HepG2 (cell line): ENCODE results near the gene HSPB6. TPM values are rescaled to one million over a fixed set of nuclear protein-coding genes. Genes with fewer than 3 reads are reported as not detected.

Experiments used
- ATAC-seq: fragments of 200-7000 bp; cut with Tn5 transposase; 3 replicates; pipeline ENCODE4 v1.9.1; 2020; ENCODE audit warnings: mild to moderate bottlenecking, moderate library complexity
- BruUV-seq: library from RNA; stranded (reverse); fragments of 400-500 nt; replicated peaks from 2 replicates; lab custom pipeline; 2021; lab: Mats Ljungman, UMichigan
- CTCF ChIA-PET: fragments of 300-600 bp; formaldehyde crosslinking; extraction: SDS; loops from one replicate; lab custom pipeline; 2021; ENCODE audit warnings: low total read pairs, inconsistent platforms, low intra/inter-chr PET ratio; lab: Yijun Ruan, JAX
- POLR2A ChIA-PET: fragments of 350-600 bp; sonication (Branson Sonifier 250); formaldehyde crosslinking; loops from one replicate; lab custom pipeline; 2020; ENCODE audit warnings: antibody characterized with exemption, inconsistent platforms; lab: Yijun Ruan, JAX
- DNase-seq: peaks from one replicate; pipeline ENCODE4 v3.0.0-alpha.2; 2015; ENCODE audit warnings: low spot score
- FAIRE-seq: peaks from 3 replicates; lab custom pipeline; 2011; peaks lifted over from hg19 to GRCh38; lab: Jason Lieb, UNC
- H2AFZ ChIP-seq: one replicate; pipeline ENCODE4 v1.6.1; 2011; ENCODE audit warnings: low read length, inconsistent platforms
- H3K27ac ChIP-seq: fragments of 300-600 bp; 3 replicates; pipeline ENCODE4 v1.8.0; 2011; ENCODE audit warnings: mixed run types, mild to moderate bottlenecking, mixed read lengths, low read length, inconsistent platforms; ENCODE audit not compliant: insufficient read depth; ENCODE audit errors: extremely low read length
- H3K27me3 ChIP-seq, 2 experiments: fragments of 200-600 bp in 1 of 2; 2 replicates in 1 of 2; 3 replicates in 1 of 2; pipeline versions ENCODE4 v1.6.0 to v1.8.0; 2011; ENCODE audit warnings: low read length in 2 of 2, mild to moderate bottlenecking in 2 of 2, moderate library complexity in 2 of 2, inconsistent platforms in 1 of 2; ENCODE audit not compliant: insufficient read depth in 2 of 2, control insufficient read depth in 1 of 2
- H3K36me3 ChIP-seq, 2 experiments: fragments of 200-600 bp in 1 of 2; replicated peaks in 1 of 2; 2 replicates in 1 of 2; 3 replicates in 1 of 2; pipeline versions ENCODE4 v1.5.1 to v1.8.0; 2011; ENCODE audit warnings: low read length in 2 of 2, inconsistent platforms in 1 of 2; ENCODE audit not compliant: insufficient read depth in 2 of 2, control insufficient read depth in 1 of 2
- H3K4me1 ChIP-seq: 2 replicates; pipeline ENCODE4 v1.5.1; 2012; ENCODE audit warnings: low read length, inconsistent platforms; ENCODE audit not compliant: insufficient read depth
- H3K4me2 ChIP-seq: 2 replicates; pipeline ENCODE4 v1.6.0; 2011; ENCODE audit warnings: low read depth, low read length, inconsistent platforms
- H3K4me3 ChIP-seq, 3 experiments: fragments of 200-600 bp in 1 of 3; sonication (generic), shearing (Covaris generic) in 1 of 3; replicated peaks in 1 of 3; 2 replicates each; pipeline ENCODE4 v1.5.1; 2011 to 2016; ENCODE audit warnings: low read length in 3 of 3, inconsistent platforms in 2 of 3, low read depth in 2 of 3, mild to moderate bottlenecking in 2 of 3, control low read depth in 1 of 3, mixed read lengths in 1 of 3; ENCODE audit not compliant: insufficient read depth in 1 of 3
- H3K79me2 ChIP-seq: one replicate; pipeline ENCODE4 v1.6.1; 2011; ENCODE audit warnings: low read length, inconsistent platforms; ENCODE audit not compliant: insufficient read depth
- H3K9ac ChIP-seq: 2 replicates; pipeline ENCODE4 v1.6.0; 2011; ENCODE audit warnings: mild to moderate bottlenecking, low read depth, low read length, inconsistent platforms; ENCODE audit not compliant: insufficient read depth
- H3K9me3 ChIP-seq: 2 replicates; pipeline ENCODE4 v1.5.1; 2012; ENCODE audit warnings: mild to moderate bottlenecking, low read length
- H4K20me1 ChIP-seq: 2 replicates; pipeline ENCODE4 v1.6.0; 2011; ENCODE audit warnings: inconsistent platforms, mild to moderate bottlenecking, low read length, moderate library complexity; ENCODE audit not compliant: insufficient read depth
- ESRRA ChIP-seq: sonication (generic); formaldehyde crosslinking; IDR thresholded peaks from 2 replicates; pipeline ENCODE4 v1.5.1; 2020; ENCODE audit warnings: mild to moderate bottlenecking, low read depth, missing genetic modification reagents
- HMGA1 ChIP-seq: sonication (generic); formaldehyde crosslinking; conservative IDR thresholded peaks from 2 replicates; pipeline ENCODE4 v1.4.0; 2020; ENCODE audit warnings: missing genetic modification reagents
- LBX2 ChIP-seq: sonication (generic); formaldehyde crosslinking; IDR thresholded peaks from 2 replicates; pipeline ENCODE4 v1.5.0; 2020; ENCODE audit warnings: missing genetic modification reagents, mild to moderate bottlenecking, borderline replicate concordance
- MAFF ChIP-seq: IDR thresholded peaks from 2 replicates; pipeline ENCODE4 v1.6.1; 2011; ENCODE audit warnings: low read depth, low read length, improper control_type of control experiment
- MAFK ChIP-seq, 2 experiments: IDR thresholded peaks in 1 of 2; conservative IDR thresholded peaks in 1 of 2; 2 replicates each; pipeline ENCODE4 v1.6.1; 2011; ENCODE audit warnings: improper control_type of control experiment in 2 of 2, low read length in 2 of 2
- MIER2 ChIP-seq: IDR thresholded peaks from 2 replicates; pipeline ENCODE4 v1.6.1; 2016; ENCODE audit warnings: missing biosample characterization, missing genetic modification reagents
- POLR2A ChIP-seq, 2 experiments: IDR thresholded peaks; 2 replicates each; pipeline ENCODE4 v1.6.1; 2011; ENCODE audit warnings: low read depth in 2 of 2, low read length in 2 of 2, mild to moderate bottlenecking in 1 of 2, moderate library complexity in 1 of 2; ENCODE audit not compliant: insufficient read depth in 1 of 2
- POLR2AphosphoS2 ChIP-seq: IDR thresholded peaks from 2 replicates; pipeline ENCODE4 v1.6.1; 2011; ENCODE audit warnings: low read depth, low read length, improper control_type of control experiment
- SP5 ChIP-seq: IDR thresholded peaks from 2 replicates; pipeline ENCODE4 v1.6.1; 2016; ENCODE audit warnings: low read depth, borderline replicate concordance
- THRA ChIP-seq: sonication (generic); formaldehyde crosslinking; IDR thresholded peaks from 2 replicates; pipeline ENCODE4 v1.4.0; 2020; ENCODE audit warnings: missing genetic modification reagents, borderline replicate concordance
- ZNF224 ChIP-seq: sonication (generic); formaldehyde crosslinking; IDR thresholded peaks from 2 replicates; pipeline ENCODE4 v1.5.0; 2020; ENCODE audit warnings: mild to moderate bottlenecking, missing genetic modification reagents
- ZNF441 ChIP-seq: sonication (generic); formaldehyde crosslinking; IDR thresholded peaks from 2 replicates; pipeline ENCODE4 v1.7.0; 2021; ENCODE audit warnings: missing genetic modification reagents, borderline replicate concordance
- ZNF878 ChIP-seq: sonication (generic); formaldehyde crosslinking; IDR thresholded peaks from 2 replicates; pipeline ENCODE4 v1.8.1; 2023; ENCODE audit warnings: mild to moderate bottlenecking, missing genetic modification reagents, moderate library complexity
- WGBS: methylation state at CpG from one replicate; pipeline ENCODE4 v1.1.6; 2017; ENCODE audit warnings: low lambda C conversion rate; 5-methylcytosine and 5-hydroxymethylcytosine counted together
- in situ Hi-C: cut with HindIII; loops from 2 replicates; pipeline ENCODE4 v1.10.0; 2017; ENCODE audit warnings: low pct_unique_long_range_greater_than_20kb; ENCODE audit not compliant: extremely low pct_ligation_motif_present
- intact Hi-C: fragments of 100-400 bp; cut with micrococcal nuclease; formaldehyde crosslinking; loops from one replicate; pipeline ENCODE4 v1.10.0; 2022; ENCODE audit not compliant: unreplicated experiment
- polyA plus RNA-seq, 8 experiments: library from polyadenylated mRNA; depleted of rRNA in 3 of 8; stranded (reverse) in 7 of 8; unstranded in 1 of 8; fragments of >200 nt; fragmentation: Illumina TruSeq in 4 of 8; extraction: Trizol in 4 of 8; gene quantifications; 2 replicates each; pipeline versions ENCODE4 v1.2.1 to v1.2.3, GENCODE V29; 2011 to 2016; ENCODE audit warnings: low read depth in 4 of 8, missing spikeins in 1 of 8, mixed read lengths in 1 of 8; ENCODE audit not compliant: insufficient read depth in 1 of 8
- total RNA-seq, 5 experiments: library from RNA; depleted of rRNA; stranded (reverse); fragments of >200 nt; fragmentation: Illumina TruSeq; extraction: Trizol; gene quantifications; 2 replicates each; pipeline ENCODE4 v1.2.3, GENCODE V29; 2016; ENCODE audit warnings: low read depth in 1 of 5

The HSPB6 gene
- total and polyA plus RNA-seq, 2 of the 13 experiments (the other 11 are each of a cell fraction or from before 2014, with no cell fraction given) = 0.18 TPM; not detected in 1

GRCh38 chr19:35768082-35768421, 11.2 kb upstream of the HSPB6 start:
- TF ChIP-seq MAFK (conservative IDR thresholded peaks at IDR 0.05 in 1 of 2, IDR thresholded peaks at IDR 0.05 in 1 of 2; ENCODE audit: low read length in 2 of 2) = peak; percentile 92
- TF ChIP-seq MAFF = peak; percentile 85
- no peak for TF ChIP-seq POLR2A (IDR thresholded peaks at IDR 0.05; ENCODE audit: insufficient read depth in 1 of 2, low read depth in 2 of 2, low read length in 2 of 2)
- TF ChIP-seq THRA (CRISPR knock-in tag) = no peak
- POLR2A ChIA-PET = interaction anchor here (1.0 to 1.4 kb wide), 3 partner anchors 9 to 27 kb away, joined by 3 to 6 read pairs (median 4); partner anchors contain the start of gene LIN37
- H3K36me3 ChIP-seq = peaks cover 3 to 8% of the 10 kb centered on the region in 2 experiments; a peak in 3 of 5 replicates
- no peak overlapping the region for H3K9ac ChIP-seq
- H3K4me3 ChIP-seq = no peak overlapping the region
- H3K27ac ChIP-seq = peak overlapping the region; percentile 14
- H3K9me3 ChIP-seq = no peaks in the 10 kb centered on the region
- no TSS peak for BruUV-seq
- H3K4me1 ChIP-seq = peaks cover 20% of the 10 kb centered on the region; the same call in 1 of the 2 replicates
- intact Hi-C loops = no loop called here
- H4K20me1 ChIP-seq = no peaks in the 10 kb centered on the region
- no peaks in the 10 kb centered on the region for H3K27me3 ChIP-seq
- in situ Hi-C loops = no loop called here
- peak; percentile 7; the same call in 2 of the 3 replicates for ATAC-seq
- WGBS = 97% methylated on average over 4 of the region's 15 CpGs
- H3K4me2 ChIP-seq = no peak overlapping the region
- no peak for DNase-seq
- H3K79me2 ChIP-seq = no peaks in the 10 kb centered on the region
- FAIRE-seq = no peak
- H2AFZ ChIP-seq = no peak overlapping the region
- CTCF ChIA-PET = no interaction called here

GRCh38 chr19:35767288-35768081, 10.7 kb upstream of the HSPB6 start:
- H3K9me3 ChIP-seq = no peaks in the 10 kb centered on the region
- no peak overlapping the region for H3K9ac ChIP-seq
- H2AFZ ChIP-seq = no peak overlapping the region
- H3K4me2 ChIP-seq = no peak overlapping the region
- intact Hi-C loops (no loop called here), in situ Hi-C loops (no loop called here)
- H4K20me1 ChIP-seq = no peaks in the 10 kb centered on the region
- peaks cover 20% of the 10 kb centered on the region; the same call in 1 of the 2 replicates for H3K4me1 ChIP-seq
- H3K27ac ChIP-seq = peak overlapping the region; percentile 14
- no TSS peak for BruUV-seq
- ChIA-PET CTCF (no interaction called here), POLR2A (interaction anchor here (1.0 to 1.1 kb wide), 3 partner anchors 9 to 19 kb away, joined by 3 to 6 read pairs (median 3); partner anchors contain the start of gene LIN37)
- H3K4me3 ChIP-seq = no peak overlapping the region
- no peaks in the 10 kb centered on the region for H3K27me3 ChIP-seq
- WGBS = 87% methylated on average over 15 of the region's 34 CpGs
- H3K36me3 ChIP-seq = peaks cover 3 to 8% of the 10 kb centered on the region in 2 experiments; a peak in 3 of 5 replicates
- peak; percentile 43 for DNase-seq
- no peaks in the 10 kb centered on the region for H3K79me2 ChIP-seq
- peak; percentile 90 for ATAC-seq
- FAIRE-seq = no peak
- TF ChIP-seq ZNF878 (no peak), LBX2 (CRISPR knock-in tag) (no peak), POLR2AphosphoS2 (no peak), HMGA1 (CRISPR knock-in tag) (no peak), ESRRA (CRISPR knock-in tag) (0 out of 2 replicates have a peak, but pooled peaks have one; percentile 49), ZNF224 (CRISPR knock-in tag) (no peak), SP5 (CRISPR knock-in tag) (0 out of 2 replicates have a peak, but pooled peaks have one; percentile 25), ZNF441 (CRISPR knock-in tag) (no peak), MIER2 (CRISPR knock-in tag) (no peak)
